GM23248 (cell line): ENCODE results near the gene NKG7.

Source experiments
- EZH2 ChIP-seq: fragments of 200-600 bp; sonication (generic); IDR thresholded peaks from 2 replicates; pipeline ENCODE4 v1.6.1; 2018; ENCODE audit warnings: antibody characterized with exemption, mild to moderate bottlenecking; ENCODE audit not compliant: insufficient read depth, poor library complexity, severe bottlenecking
- EZH2phosphoT487 ChIP-seq: fragments of 200-600 bp; sonication (generic); IDR thresholded peaks from 2 replicates; pipeline ENCODE4 v1.6.1; 2018; ENCODE audit warnings: antibody characterized with exemption, moderate library complexity, mild to moderate bottlenecking, low read depth; ENCODE audit not compliant: insufficient read depth

GRCh38 chr19:51356159-51356801 lies 16.2 kb downstream of the NKG7 start:
- TF ChIP-seq EZH2 (no peak), EZH2phosphoT487 (no peak)
